ENCODE measurements around the gene SON.
"Not testable (repeated sequence)": the region's sequence is repeated elsewhere in the genome, so short reads cannot be mapped to it uniquely, and the experiment has no call there.

Gene SON

GRCh38 chr21:33584455-33584854 lies 41.6 kb downstream of the SON start:
- no peak for DNase-seq

- no peak for DNase-seq
These were observed 44.1 kb downstream of the SON start for GRCh38 chr21:33586927-33587326.

- DNase-seq, result peak; percentile 29 to 39
These were observed 45.1 kb downstream of the SON start for GRCh38 chr21:33587792-33588484.

GRCh38 chr21:33588485-33589335 lies 45.9 kb downstream of the SON start, which contains the start of gene DONSON:
Gene DONSON, minus strand, starts transcription at chr21:33588684. Its CDS starts 43 bp downstream, at chr21:33588641.
- peak; percentile 89 to 90 for DNase-seq

- DNase-seq, result no peak
These were observed 55.2 kb downstream of the SON start for GRCh38 chr21:33598051-33598450.

GRCh38 chr21:33608559-33608958 lies 65.7 kb downstream of the SON start:
- no peak for DNase-seq

- no peak for DNase-seq
These were observed 68.3 kb downstream of the SON start for GRCh38 chr21:33611006-33611744.

- not testable (repeated sequence) for DNase-seq
These were observed 74.7 kb downstream of the SON start for GRCh38 chr21:33617565-33617964.

GRCh38 chr21:33618407-33618806 lies 75.6 kb downstream of the SON start:
- DNase-seq, result no peak

- DNase-seq, result no peak
These were observed 76.9 kb downstream of the SON start for GRCh38 chr21:33619726-33620125.

- DNase-seq, result no peak
These were observed 79.4 kb downstream of the SON start for GRCh38 chr21:33622253-33622652.

GRCh38 chr21:33626151-33626550 lies 83.3 kb downstream of the SON start:
- DNase-seq, result not testable (repeated sequence)
